GDM1 (cell line): ENCODE data around the gene SALL3.

Experiments used
- DNase-seq: peaks from one replicate; lab custom pipeline; 2025; lab: John Stamatoyannopoulos, UW

The SALL3 gene

GRCh38 chr18:79006106-79006795 is 26.6 kb downstream of the SALL3 start:
- no peak for DNase-seq

GRCh38 chr18:79007440-79007839 is 27.8 kb downstream of the SALL3 start:
- no peak for DNase-seq

GRCh38 chr18:79008356-79008940 is 28.8 kb downstream of the SALL3 start:
- DNase-seq: no peak

GRCh38 chr18:79010802-79011201 is 31.2 kb downstream of the SALL3 start:
- no peak for DNase-seq

GRCh38 chr18:79011300-79011870 is 31.8 kb downstream of the SALL3 start:
- no peak for DNase-seq

- DNase-seq: no peak
Observed at GRCh38 chr18:79013869-79014268, 34.3 kb downstream of the SALL3 start.

- no peak for DNase-seq
Observed at GRCh38 chr18:79018911-79019310, 39.3 kb downstream of the SALL3 start.

- no peak for DNase-seq
Observed at GRCh38 chr18:79019881-79020280, 40.3 kb downstream of the SALL3 start.

- DNase-seq: no peak
Observed at GRCh38 chr18:79022603-79023002, 43.0 kb downstream of the SALL3 start.

- DNase-seq: no peak
Observed at GRCh38 chr18:79026491-79026890, 46.9 kb downstream of the SALL3 start.

GRCh38 chr18:79030680-79031079 is 51.1 kb downstream of the SALL3 start:
- no peak for DNase-seq

- no peak for DNase-seq
Observed at GRCh38 chr18:79042276-79042675, 62.7 kb downstream of the SALL3 start.

- no peak for DNase-seq
Observed at GRCh38 chr18:79043288-79043687, 63.7 kb downstream of the SALL3 start.

GRCh38 chr18:79046522-79046921 is 66.9 kb downstream of the SALL3 start:
- no peak for DNase-seq

GRCh38 chr18:79047556-79048244 is 68.1 kb downstream of the SALL3 start:
- no peak for DNase-seq

GRCh38 chr18:79048245-79048632 is 68.6 kb downstream of the SALL3 start:
- DNase-seq: no peak

- DNase-seq: no peak
Observed at GRCh38 chr18:79049506-79049905, 69.9 kb downstream of the SALL3 start.
